ENCODE data around the gene USP31.

Gene USP31

DNA sequence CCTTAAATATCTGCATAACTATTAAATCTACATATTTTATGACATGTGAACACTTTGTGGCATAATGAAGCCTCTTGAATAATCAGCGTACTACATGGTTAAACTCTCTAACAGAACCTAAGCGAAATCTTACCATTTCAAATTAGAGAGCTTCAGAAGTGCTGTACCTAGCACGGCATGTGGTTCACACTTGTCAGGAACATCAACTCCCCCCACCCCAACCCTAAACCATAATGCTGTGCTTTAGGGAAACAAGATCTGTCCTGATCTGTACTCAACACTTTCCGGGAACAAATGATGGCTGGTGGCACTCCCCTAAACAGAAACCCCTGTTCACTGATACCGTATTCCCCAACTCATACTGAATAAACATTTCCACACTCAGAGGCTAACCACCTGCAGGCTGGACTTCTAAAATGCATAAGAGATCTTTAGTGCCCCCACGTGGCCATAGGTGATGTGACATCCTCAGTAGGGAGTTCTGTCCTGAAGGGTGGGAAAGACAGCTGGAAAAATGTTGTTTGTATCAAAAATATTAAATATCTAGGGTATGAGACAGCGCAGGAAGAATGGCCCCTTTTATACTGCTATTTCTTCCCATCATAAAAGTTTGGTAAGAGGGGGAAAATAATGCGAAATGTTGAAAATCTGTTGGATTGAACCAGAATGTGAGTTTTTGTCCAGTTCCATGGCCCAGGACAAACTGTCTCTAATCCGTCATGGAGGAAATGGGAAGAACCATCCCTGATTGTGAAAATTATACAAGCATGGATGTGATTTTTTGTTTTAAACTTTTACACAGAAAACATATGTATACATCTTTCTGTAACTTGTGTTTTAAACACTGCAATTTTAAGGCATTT lies 88.6 kb downstream of the USP31 start (continued):
- TF ChIP-seq BACH2 (CRISPR knock-in tag; IDR thresholded peaks at IDR 0.05; ENCODE audit: borderline replicate concordance) (no peak), TOX (CRISPR knock-in tag; IDR thresholded peaks at IDR 0.05; ENCODE audit: borderline replicate concordance) (no peak), GLIS3 (CRISPR knock-in tag; IDR thresholded peaks at IDR 0.05) (no peak), ZFP3 (CRISPR knock-in tag; IDR thresholded peaks at IDR 0.05) (no peak)
- TF ChIP-seq, protein P1, sequence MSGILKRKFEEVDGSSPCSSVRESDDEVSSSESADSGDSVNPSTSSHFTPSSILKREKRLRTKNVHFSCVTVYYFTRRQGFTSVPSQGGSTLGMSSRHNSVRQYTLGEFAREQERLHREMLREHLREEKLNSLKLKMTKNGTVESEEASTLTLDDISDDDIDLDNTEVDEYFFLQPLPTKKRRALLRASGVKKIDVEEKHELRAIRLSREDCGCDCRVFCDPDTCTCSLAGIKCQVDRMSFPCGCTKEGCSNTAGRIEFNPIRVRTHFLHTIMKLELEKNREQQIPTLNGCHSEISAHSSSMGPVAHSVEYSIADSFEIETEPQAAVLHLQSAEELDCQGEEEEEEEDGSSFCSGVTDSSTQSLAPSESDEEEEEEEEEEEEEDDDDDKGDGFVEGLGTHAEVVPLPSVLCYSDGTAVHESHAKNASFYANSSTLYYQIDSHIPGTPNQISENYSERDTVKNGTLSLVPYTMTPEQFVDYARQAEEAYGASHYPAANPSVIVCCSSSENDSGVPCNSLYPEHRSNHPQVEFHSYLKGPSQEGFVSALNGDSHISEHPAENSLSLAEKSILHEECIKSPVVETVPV (CRISPR knock-in tag; IDR thresholded peaks at IDR 0.05) = no peak

DNA sequence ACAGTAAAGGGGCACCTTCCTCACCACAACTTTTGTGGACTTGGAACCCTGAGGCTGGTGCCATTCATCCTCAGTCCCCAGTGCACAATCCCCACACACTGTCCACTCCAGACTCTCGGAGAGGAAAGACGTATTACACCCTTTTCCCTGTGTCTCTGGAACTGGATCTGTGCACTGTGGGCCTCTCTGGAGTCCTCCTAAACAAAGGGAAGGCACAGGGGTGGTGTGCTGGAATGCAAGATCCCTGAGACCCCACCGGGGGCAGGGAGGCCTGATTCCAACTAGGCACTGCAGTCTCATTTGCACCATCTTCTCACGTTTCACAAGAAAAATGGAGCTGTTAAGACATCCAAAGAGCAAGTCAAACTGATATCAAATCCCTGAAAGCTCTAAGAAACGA lies 89.8 kb downstream of the USP31 start:
- TF ChIP-seq ZNF565 (CRISPR knock-in tag; conservative IDR thresholded peaks at IDR 0.05; ENCODE audit: low read depth) (no peak), SNAI2 (CRISPR knock-in tag; IDR thresholded peaks at IDR 0.05) (no peak), ARNTL (CRISPR knock-in tag; IDR thresholded peaks at IDR 0.05; ENCODE audit: borderline replicate concordance, low read depth) (no peak)
- no peak for ATAC-seq

DNA sequence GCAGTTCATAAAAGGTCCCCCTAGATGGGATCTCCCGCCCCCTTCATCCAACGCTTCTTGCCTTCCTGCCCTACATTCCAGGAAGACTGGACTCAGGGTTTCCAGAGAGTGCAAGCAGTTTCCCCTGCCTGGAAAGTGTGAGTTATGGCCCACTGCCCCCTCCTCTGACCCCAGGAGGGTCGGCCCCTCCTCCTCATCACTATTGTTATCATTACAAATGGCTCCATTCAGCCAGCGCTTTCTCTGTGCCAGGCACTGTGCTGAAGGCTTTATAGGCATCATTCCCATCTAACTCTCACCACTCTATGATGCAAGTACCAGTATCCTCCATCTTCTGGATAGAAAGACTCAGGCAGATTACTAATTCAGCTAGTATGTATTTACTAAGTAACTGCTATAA lies 90.7 kb downstream of the USP31 start:
- ATAC-seq = no peak
- TF ChIP-seq ZFP3 (CRISPR knock-in tag; IDR thresholded peaks at IDR 0.05) (no peak), ARNTL (CRISPR knock-in tag; IDR thresholded peaks at IDR 0.05; ENCODE audit: borderline replicate concordance, low read depth) (no peak), ZC3H10 (CRISPR knock-in tag; IDR thresholded peaks at IDR 0.05) (no peak), CSDC2 (CRISPR knock-in tag; IDR thresholded peaks at IDR 0.05) (no peak), ESRRG (CRISPR knock-in tag; IDR thresholded peaks at IDR 0.05) (no peak), TOX (CRISPR knock-in tag; IDR thresholded peaks at IDR 0.05; ENCODE audit: borderline replicate concordance) (no peak), SNAI2 (CRISPR knock-in tag; IDR thresholded peaks at IDR 0.05) (no peak), RARB (CRISPR knock-in tag; IDR thresholded peaks at IDR 0.05) (no peak), ZNF70 (CRISPR knock-in tag; IDR thresholded peaks at IDR 0.05) (no peak), ISL1 (CRISPR knock-in tag; IDR thresholded peaks at IDR 0.05) (no peak), OSR1 (CRISPR knock-in tag; IDR thresholded peaks at IDR 0.05) (no peak), ZNF8 (CRISPR knock-in tag; IDR thresholded peaks at IDR 0.05) (no peak)
- TF ChIP-seq, protein P2, sequence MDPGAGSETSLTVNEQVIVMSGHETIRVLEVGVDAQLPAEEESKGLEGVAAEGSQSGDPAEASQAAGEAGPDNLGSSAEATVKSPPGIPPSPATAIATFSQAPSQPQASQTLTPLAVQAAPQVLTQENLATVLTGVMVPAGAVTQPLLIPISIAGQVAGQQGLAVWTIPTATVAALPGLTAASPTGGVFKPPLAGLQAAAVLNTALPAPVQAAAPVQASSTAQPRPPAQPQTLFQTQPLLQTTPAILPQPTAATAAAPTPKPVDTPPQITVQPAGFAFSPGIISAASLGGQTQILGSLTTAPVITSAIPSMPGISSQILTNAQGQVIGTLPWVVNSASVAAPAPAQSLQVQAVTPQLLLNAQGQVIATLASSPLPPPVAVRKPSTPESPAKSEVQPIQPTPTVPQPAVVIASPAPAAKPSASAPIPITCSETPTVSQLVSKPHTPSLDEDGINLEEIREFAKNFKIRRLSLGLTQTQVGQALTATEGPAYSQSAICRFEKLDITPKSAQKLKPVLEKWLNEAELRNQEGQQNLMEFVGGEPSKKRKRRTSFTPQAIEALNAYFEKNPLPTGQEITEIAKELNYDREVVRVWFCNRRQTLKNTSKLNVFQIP (CRISPR knock-in tag; IDR thresholded peaks at IDR 0.05; ENCODE audit: borderline replicate concordance, low read depth) = no peak
- TF ChIP-seq, protein P3, sequence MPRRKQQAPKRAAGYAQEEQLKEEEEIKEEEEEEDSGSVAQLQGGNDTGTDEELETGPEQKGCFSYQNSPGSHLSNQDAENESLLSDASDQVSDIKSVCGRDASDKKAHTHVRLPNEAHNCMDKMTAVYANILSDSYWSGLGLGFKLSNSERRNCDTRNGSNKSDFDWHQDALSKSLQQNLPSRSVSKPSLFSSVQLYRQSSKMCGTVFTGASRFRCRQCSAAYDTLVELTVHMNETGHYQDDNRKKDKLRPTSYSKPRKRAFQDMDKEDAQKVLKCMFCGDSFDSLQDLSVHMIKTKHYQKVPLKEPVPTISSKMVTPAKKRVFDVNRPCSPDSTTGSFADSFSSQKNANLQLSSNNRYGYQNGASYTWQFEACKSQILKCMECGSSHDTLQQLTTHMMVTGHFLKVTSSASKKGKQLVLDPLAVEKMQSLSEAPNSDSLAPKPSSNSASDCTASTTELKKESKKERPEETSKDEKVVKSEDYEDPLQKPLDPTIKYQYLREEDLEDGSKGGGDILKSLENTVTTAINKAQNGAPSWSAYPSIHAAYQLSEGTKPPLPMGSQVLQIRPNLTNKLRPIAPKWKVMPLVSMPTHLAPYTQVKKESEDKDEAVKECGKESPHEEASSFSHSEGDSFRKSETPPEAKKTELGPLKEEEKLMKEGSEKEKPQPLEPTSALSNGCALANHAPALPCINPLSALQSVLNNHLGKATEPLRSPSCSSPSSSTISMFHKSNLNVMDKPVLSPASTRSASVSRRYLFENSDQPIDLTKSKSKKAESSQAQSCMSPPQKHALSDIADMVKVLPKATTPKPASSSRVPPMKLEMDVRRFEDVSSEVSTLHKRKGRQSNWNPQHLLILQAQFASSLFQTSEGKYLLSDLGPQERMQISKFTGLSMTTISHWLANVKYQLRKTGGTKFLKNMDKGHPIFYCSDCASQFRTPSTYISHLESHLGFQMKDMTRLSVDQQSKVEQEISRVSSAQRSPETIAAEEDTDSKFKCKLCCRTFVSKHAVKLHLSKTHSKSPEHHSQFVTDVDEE (CRISPR knock-in tag; IDR thresholded peaks at IDR 0.05) = no peak

DNA sequence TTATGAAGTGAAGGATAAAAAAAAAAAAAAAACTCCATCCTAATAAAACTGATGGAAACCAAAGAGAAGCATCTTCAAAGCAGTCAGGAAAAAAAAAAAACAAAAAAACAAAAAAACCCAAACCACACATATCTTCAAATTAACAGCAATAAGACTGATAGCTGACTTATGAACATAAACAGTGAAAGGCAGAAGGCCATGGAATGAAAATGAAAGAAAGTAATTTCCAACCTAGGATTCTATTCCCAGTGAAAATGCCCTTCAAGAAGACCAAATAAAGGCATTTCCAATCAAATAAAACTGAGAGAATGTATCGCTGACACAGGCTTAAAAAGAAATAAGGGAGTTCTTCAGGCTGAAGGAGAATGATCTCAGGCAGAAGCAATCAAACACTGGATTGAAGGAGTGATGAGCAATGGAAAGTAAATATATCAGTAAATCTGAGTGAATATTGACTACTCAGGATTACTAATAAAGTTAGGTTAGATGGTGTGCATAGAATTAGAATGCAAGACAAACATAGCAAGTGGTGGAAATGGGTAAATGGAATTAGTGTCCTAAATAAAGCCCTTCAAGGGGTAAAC lies 92.1 kb downstream of the USP31 start:
- TF ChIP-seq PPARA (CRISPR knock-in tag; IDR thresholded peaks at IDR 0.05; ENCODE audit: borderline replicate concordance) = no peak
- no peak for ATAC-seq

DNA sequence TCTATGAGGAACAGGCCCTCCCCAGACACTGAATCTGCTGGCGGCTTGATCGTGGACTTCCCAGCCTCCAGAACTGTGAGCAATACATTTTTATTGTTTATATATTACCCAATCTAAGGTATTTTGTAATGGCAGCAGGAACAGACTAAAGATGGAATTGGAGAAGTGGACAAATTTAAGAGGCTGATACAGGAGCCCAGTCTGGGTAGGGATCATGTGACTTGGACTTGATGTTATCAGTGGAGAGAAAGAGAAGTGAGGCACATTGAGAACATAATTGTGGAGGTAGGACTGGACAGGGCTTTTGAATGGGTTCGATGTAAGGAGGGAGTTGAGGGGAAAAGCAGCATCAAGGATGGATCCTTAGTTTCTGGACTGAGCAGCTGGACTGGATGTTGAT lies 93.8 kb downstream of the USP31 start:
- no peak for ATAC-seq
- TF ChIP-seq SNAI2 (CRISPR knock-in tag; IDR thresholded peaks at IDR 0.05) = no peak
- TF ChIP-seq ZFP3 (CRISPR knock-in tag; IDR thresholded peaks at IDR 0.05) = no peak
- TF ChIP-seq ISL1 (CRISPR knock-in tag; IDR thresholded peaks at IDR 0.05) = no peak
- no peak for TF ChIP-seq ZFP30 (CRISPR knock-in tag; IDR thresholded peaks at IDR 0.05)
- TF ChIP-seq, protein P4, sequence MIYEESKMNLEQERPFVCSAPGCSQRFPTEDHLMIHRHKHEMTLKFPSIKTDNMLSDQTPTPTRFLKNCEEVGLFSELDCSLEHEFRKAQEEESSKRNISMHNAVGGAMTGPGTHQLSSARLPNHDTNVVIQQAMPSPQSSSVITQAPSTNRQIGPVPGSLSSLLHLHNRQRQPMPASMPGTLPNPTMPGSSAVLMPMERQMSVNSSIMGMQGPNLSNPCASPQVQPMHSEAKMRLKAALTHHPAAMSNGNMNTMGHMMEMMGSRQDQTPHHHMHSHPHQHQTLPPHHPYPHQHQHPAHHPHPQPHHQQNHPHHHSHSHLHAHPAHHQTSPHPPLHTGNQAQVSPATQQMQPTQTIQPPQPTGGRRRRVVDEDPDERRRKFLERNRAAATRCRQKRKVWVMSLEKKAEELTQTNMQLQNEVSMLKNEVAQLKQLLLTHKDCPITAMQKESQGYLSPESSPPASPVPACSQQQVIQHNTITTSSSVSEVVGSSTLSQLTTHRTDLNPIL (CRISPR knock-in tag; IDR thresholded peaks at IDR 0.05; ENCODE audit: low read depth) = no peak
- no peak for TF ChIP-seq RARB (CRISPR knock-in tag; IDR thresholded peaks at IDR 0.05)
- no peak for TF ChIP-seq CSDC2 (CRISPR knock-in tag; IDR thresholded peaks at IDR 0.05)
- no peak for TF ChIP-seq GLIS3 (CRISPR knock-in tag; IDR thresholded peaks at IDR 0.05)
- TF ChIP-seq, protein P2 (CRISPR knock-in tag; IDR thresholded peaks at IDR 0.05; ENCODE audit: borderline replicate concordance, low read depth) = no peak
- TF ChIP-seq ZC3H10 (CRISPR knock-in tag; IDR thresholded peaks at IDR 0.05) = no peak
- no peak for TF ChIP-seq ARNTL (CRISPR knock-in tag; IDR thresholded peaks at IDR 0.05; ENCODE audit: borderline replicate concordance, low read depth)
- TF ChIP-seq, protein P5, sequence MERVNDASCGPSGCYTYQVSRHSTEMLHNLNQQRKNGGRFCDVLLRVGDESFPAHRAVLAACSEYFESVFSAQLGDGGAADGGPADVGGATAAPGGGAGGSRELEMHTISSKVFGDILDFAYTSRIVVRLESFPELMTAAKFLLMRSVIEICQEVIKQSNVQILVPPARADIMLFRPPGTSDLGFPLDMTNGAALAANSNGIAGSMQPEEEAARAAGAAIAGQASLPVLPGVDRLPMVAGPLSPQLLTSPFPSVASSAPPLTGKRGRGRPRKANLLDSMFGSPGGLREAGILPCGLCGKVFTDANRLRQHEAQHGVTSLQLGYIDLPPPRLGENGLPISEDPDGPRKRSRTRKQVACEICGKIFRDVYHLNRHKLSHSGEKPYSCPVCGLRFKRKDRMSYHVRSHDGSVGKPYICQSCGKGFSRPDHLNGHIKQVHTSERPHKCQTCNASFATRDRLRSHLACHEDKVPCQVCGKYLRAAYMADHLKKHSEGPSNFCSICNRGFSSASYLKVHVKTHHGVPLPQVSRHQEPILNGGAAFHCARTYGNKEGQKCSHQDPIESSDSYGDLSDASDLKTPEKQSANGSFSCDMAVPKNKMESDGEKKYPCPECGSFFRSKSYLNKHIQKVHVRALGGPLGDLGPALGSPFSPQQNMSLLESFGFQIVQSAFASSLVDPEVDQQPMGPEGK (CRISPR knock-in tag; IDR thresholded peaks at IDR 0.05; ENCODE audit: borderline replicate concordance) = no peak
- TF ChIP-seq ZNF565 (CRISPR knock-in tag; conservative IDR thresholded peaks at IDR 0.05; ENCODE audit: low read depth) = no peak

All from SK-N-SH treated with all-trans-retinoic acid at 6 μM for 48 hours (cell line).